ENCODE results near the gene PRSS35.

DNA sequence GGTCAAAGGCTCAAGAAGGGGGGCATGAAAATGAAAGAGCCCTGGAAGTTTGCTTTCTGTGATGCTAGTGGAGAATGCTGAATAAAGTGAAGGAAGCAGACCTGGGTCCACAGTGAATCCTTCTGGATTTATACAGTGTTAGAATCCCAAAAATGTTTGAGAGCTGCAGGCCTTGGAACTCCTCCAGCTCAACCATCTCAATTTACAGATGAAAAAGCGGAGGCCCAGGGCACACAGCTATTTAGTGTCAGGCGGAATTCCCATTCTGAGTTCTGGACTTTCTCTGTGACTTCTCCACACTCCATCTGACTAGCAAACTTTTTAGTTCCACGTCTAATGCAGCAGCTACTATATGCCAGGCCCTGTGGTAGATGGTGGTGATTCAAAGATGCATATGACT is 1.5 kb upstream of the PRSS35 start:
- no peak for TF ChIP-seq POLR2A (IDR thresholded peaks at IDR 0.05)
- TF ChIP-seq CTCF (IDR thresholded peaks at IDR 0.05): no peak
- no peak for TF ChIP-seq EP300 (IDR thresholded peaks at IDR 0.05)
